Measurements from ENCODE around the gene MAP3K4. TPM values are rescaled to one million over a fixed set of nuclear protein-coding genes. Genes with fewer than 3 reads are reported as not detected.

Gene MAP3K4
- total RNA-seq, 2 experiments from 2014 or later, result 30.3 to 38.7 TPM

GRCh38 chr6:160995271-160995670, 3.7 kb downstream of the MAP3K4 start:
- Histone ChIP-seq H3K9me2 (ENCODE audit: insufficient read depth, low read length) (no peaks in the 10 kb centered on the region), H3K36me3 (ENCODE audit: insufficient read depth, low read length) (peaks cover 13% of the 10 kb centered on the region; the same call in 1 of the 2 replicates), H3K9me3 (ENCODE audit: low read length) (no peaks in the 10 kb centered on the region), H2AFZ (ENCODE audit: low read length) (no peak overlapping the region), H3K79me2 (ENCODE audit: insufficient read depth, low read depth, low read length) (peaks cover 68% of the 10 kb centered on the region), H3K27ac (ENCODE audit: low read depth, low read length, poor library complexity, severe bottlenecking) (no peak overlapping the region), H3K4me3 (ENCODE audit: low read depth, low read length, poor library complexity, severe bottlenecking) (no peak overlapping the region), H3K4me2 (ENCODE audit: low read length) (no peak overlapping the region), H3K4me1 (ENCODE audit: insufficient read depth, low read length, poor library complexity, severe bottlenecking) (peaks cover 13% of the 10 kb centered on the region), H4K20me1 (ENCODE audit: insufficient read depth, low read length) (peaks cover 15% of the 10 kb centered on the region)
- no peak for DNase-seq (ENCODE audit: low spot score)
- no peak for TF ChIP-seq EZH2phosphoT487 (IDR thresholded peaks at IDR 0.05; ENCODE audit: borderline replicate concordance, low read depth, low read length)
- no peak for TF ChIP-seq CTCF (conservative IDR thresholded peaks at IDR 0.05; ENCODE audit: low read length)
- ChIA-PET POLR2A (interaction anchor here (1.0 kb wide), 1 partner anchor 91 kb away, joined by 5 read pairs; no protein-coding TSS in a partner anchor), CTCF (ENCODE audit: unreplicated experiment) (no interaction called here)
- intact Hi-C loops (cut with micrococcal nuclease; ENCODE audit: unreplicated experiment), result loop anchor here (10.0 kb wide), 1 partner anchor 180 kb away; no protein-coding TSS in a partner anchor
- no TSS peak for BruUV-seq (replicated peaks)

- no peak for DNase-seq (ENCODE audit: low spot score)
- Histone ChIP-seq H4K20me1 (ENCODE audit: insufficient read depth, low read length) (peaks cover 15% of the 10 kb centered on the region), H3K79me2 (ENCODE audit: insufficient read depth, low read depth, low read length) (peaks cover 69% of the 10 kb centered on the region), H3K4me3 (ENCODE audit: low read depth, low read length, poor library complexity, severe bottlenecking) (no peak overlapping the region), H3K4me1 (ENCODE audit: insufficient read depth, low read length, poor library complexity, severe bottlenecking) (peaks cover 8% of the 10 kb centered on the region), H3K9me3 (ENCODE audit: low read length) (no peaks in the 10 kb centered on the region), H2AFZ (ENCODE audit: low read length) (no peak overlapping the region), H3K9me2 (ENCODE audit: insufficient read depth, low read length) (no peaks in the 10 kb centered on the region), H3K36me3 (ENCODE audit: insufficient read depth, low read length) (peaks cover 13% of the 10 kb centered on the region; the same call in 1 of the 2 replicates), H3K4me2 (ENCODE audit: low read length) (no peak overlapping the region), H3K27ac (ENCODE audit: low read depth, low read length, poor library complexity, severe bottlenecking) (no peak overlapping the region)
- intact Hi-C loops (cut with micrococcal nuclease; ENCODE audit: unreplicated experiment), result loop anchor here (10.0 kb wide), 1 partner anchor 179 kb away; no protein-coding TSS in a partner anchor
- TF ChIP-seq EZH2phosphoT487 (IDR thresholded peaks at IDR 0.05; ENCODE audit: borderline replicate concordance, low read depth, low read length), result no peak
- no peak for TF ChIP-seq CTCF (conservative IDR thresholded peaks at IDR 0.05; ENCODE audit: low read length)
- ChIA-PET POLR2A (interaction anchor here (1.0 kb wide), 1 partner anchor 90 kb away, joined by 5 read pairs; no protein-coding TSS in a partner anchor), CTCF (ENCODE audit: unreplicated experiment) (no interaction called here)
- no TSS peak for BruUV-seq (replicated peaks)
These were observed 4.6 kb downstream of the MAP3K4 start for GRCh38 chr6:160996131-160996601.

GRCh38 chr6:160998217-160998616, 6.6 kb downstream of the MAP3K4 start:
- peaks cover 72% of the 10 kb centered on the region for H3K79me2 ChIP-seq (ENCODE audit: insufficient read depth, low read depth, low read length)
- H3K4me1 ChIP-seq (ENCODE audit: insufficient read depth, low read length, poor library complexity, severe bottlenecking), result peaks cover 9% of the 10 kb centered on the region
- ChIA-PET CTCF (ENCODE audit: unreplicated experiment) (no interaction called here), POLR2A (interaction anchor here (0.6 to 2.1 kb wide), 10 partner anchors 8 to 1552 kb away, joined by 3 to 10 read pairs (median 3); no protein-coding TSS in a partner anchor)
- BruUV-seq (replicated peaks), result no TSS peak
- H3K36me3 ChIP-seq (ENCODE audit: insufficient read depth, low read length), result peaks cover 13% of the 10 kb centered on the region; the same call in 1 of the 2 replicates
- H3K27ac ChIP-seq (ENCODE audit: low read depth, low read length, poor library complexity, severe bottlenecking), result no peak overlapping the region
- no peaks in the 10 kb centered on the region for H3K9me2 ChIP-seq (ENCODE audit: insufficient read depth, low read length)
- H3K4me3 ChIP-seq (ENCODE audit: low read depth, low read length, poor library complexity, severe bottlenecking), result no peak overlapping the region
- no peak overlapping the region for H2AFZ ChIP-seq (ENCODE audit: low read length)
- no peaks in the 10 kb centered on the region for H3K9me3 ChIP-seq (ENCODE audit: low read length)
- TF ChIP-seq EZH2phosphoT487 (IDR thresholded peaks at IDR 0.05; ENCODE audit: borderline replicate concordance, low read depth, low read length) (no peak), CTCF (conservative IDR thresholded peaks at IDR 0.05; ENCODE audit: low read length) (no peak)
- H3K4me2 ChIP-seq (ENCODE audit: low read length), result no peak overlapping the region
- intact Hi-C loops (cut with micrococcal nuclease; ENCODE audit: unreplicated experiment), result loop anchor here (10.0 kb wide), 1 partner anchor 177 kb away; no protein-coding TSS in a partner anchor
- H4K20me1 ChIP-seq (ENCODE audit: insufficient read depth, low read length), result peaks cover 20% of the 10 kb centered on the region
- no peak for DNase-seq (ENCODE audit: low spot score)
